C4-2B (cell line): Measurements from ENCODE around the gene DKC1.

ENCODE experiments used
- ZFX ChIP-seq: fragments of 450-650 bp; IDR thresholded peaks from 2 replicates; pipeline ENCODE4 v1.6.1; 2017
- TF ChIP-seq, protein P1 (sequence below): fragments of 450-650 bp; conservative IDR thresholded peaks from 2 replicates; pipeline ENCODE4 v1.5.1; 2017; ENCODE audit warnings: mild to moderate bottlenecking

DNA sequence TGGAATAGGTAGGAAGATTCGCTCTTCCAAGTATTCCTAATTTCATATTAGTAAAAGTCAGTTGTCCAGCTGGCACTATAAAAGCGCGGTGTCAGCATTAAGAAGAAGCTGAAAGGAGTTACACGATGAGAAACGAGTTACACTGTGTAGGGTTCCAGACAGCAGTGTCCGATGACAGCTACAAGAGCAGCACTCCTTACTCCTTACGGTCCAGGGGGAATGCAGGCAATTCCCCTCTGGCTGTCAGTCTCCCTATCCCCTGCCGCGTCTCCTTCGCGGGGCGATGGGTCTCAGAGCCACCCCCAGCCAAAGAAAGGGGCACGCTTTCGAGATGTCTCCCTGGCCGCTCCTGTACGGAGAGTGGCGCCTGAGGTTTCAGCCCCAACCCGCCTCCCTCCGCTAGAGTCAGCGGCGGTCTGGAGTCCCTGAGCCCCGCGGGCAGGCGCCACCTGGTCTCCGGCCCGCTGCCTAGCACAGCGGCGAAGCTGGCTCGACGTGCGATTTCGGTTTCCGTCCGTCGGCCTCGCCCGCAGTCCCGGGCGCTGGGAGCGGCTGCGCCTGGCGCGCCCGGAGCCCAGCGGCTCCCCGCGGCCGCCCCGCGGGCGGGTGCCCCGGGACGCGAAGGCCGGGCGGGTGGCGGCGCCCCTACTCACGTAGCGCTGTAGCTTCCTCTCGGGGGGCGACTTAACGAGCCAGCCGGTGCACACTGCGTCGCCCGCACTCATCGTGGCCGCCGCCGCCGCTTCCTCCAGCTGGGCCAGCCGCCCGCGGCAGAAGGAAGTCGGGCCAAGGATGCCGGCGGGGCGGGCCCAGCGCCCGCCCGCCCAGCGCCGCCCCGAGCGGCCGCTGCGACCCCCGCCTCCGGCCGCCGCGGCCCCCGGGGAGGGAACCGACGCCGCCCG, 12.1 kb upstream of the DKC1 start, which contains the start of gene GAB3:
- TF ChIP-seq, protein P1, sequence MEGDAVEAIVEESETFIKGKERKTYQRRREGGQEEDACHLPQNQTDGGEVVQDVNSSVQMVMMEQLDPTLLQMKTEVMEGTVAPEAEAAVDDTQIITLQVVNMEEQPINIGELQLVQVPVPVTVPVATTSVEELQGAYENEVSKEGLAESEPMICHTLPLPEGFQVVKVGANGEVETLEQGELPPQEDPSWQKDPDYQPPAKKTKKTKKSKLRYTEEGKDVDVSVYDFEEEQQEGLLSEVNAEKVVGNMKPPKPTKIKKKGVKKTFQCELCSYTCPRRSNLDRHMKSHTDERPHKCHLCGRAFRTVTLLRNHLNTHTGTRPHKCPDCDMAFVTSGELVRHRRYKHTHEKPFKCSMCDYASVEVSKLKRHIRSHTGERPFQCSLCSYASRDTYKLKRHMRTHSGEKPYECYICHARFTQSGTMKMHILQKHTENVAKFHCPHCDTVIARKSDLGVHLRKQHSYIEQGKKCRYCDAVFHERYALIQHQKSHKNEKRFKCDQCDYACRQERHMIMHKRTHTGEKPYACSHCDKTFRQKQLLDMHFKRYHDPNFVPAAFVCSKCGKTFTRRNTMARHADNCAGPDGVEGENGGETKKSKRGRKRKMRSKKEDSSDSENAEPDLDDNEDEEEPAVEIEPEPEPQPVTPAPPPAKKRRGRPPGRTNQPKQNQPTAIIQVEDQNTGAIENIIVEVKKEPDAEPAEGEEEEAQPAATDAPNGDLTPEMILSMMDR: no peak
- no peak for TF ChIP-seq ZFX
